Activated B cell treated with CpG ODN at 0.5 μM for 24 hours (primary cell): ENCODE data around the gene RAD54L. TPM values are rescaled to one million over a fixed set of nuclear protein-coding genes. Genes with fewer than 3 reads are reported as not detected.
"Not testable (repeated sequence)": the region's sequence is repeated elsewhere in the genome, so short reads cannot be mapped to it uniquely, and the experiment has no call there.

Source experiments
- ATAC-seq: fragments of 200-7000 bp; cut with Tn5 transposase; one replicate; pipeline ENCODE4 v1.10.0; 2021; ENCODE audit warnings: low read depth, mild to moderate bottlenecking, moderate library complexity
- CTCF ChIA-PET: fragments of 350-600 bp; sonication (Branson Sonifier 250); formaldehyde crosslinking; loops from one replicate; lab custom pipeline; 2021; ENCODE audit warnings: antibody characterized with exemption; lab: Charles Lee
- POLR2A ChIA-PET: fragments of 350-600 bp; sonication (Branson Sonifier 250); formaldehyde crosslinking; loops from one replicate; lab custom pipeline; 2021; ENCODE audit warnings: antibody characterized with exemption; lab: Charles Lee
- DNase-seq: peaks from one replicate; pipeline ENCODE4 v3.0.0; 2022
- H3K27ac Mint-ChIP-seq: one replicate; pipeline ENCODE4 v1.8.0; 2020; ENCODE audit warnings: mixed read lengths
- H3K27me3 Mint-ChIP-seq: one replicate; pipeline ENCODE4 v1.8.0; 2021; ENCODE audit warnings: mixed read lengths
- H3K36me3 Mint-ChIP-seq: one replicate; pipeline ENCODE4 v1.8.0; 2021; ENCODE audit warnings: low read depth, mixed read lengths
- H3K4me1 Mint-ChIP-seq: one replicate; pipeline ENCODE4 v1.8.0; 2021; ENCODE audit warnings: mixed read lengths
- H3K4me3 Mint-ChIP-seq: one replicate; pipeline ENCODE4 v1.8.0; 2020; ENCODE audit warnings: mild to moderate bottlenecking, mixed read lengths
- H3K9me3 Mint-ChIP-seq: one replicate; pipeline ENCODE4 v1.8.0; 2020; ENCODE audit warnings: mixed read lengths
- CTCF ChIP-seq: fragments of 200-600 bp; IDR thresholded peaks from one replicate; pipeline ENCODE4 v1.8.0; 2022; ENCODE audit warnings: antibody characterized with exemption, mild to moderate bottlenecking
- intact Hi-C: fragments of 100-400 bp; cut with micrococcal nuclease; formaldehyde crosslinking; loops from one replicate; pipeline ENCODE4 v1.15.1; 2024
- total RNA-seq: library from RNA; stranded (reverse); gene quantifications from 2 replicates; pipeline ENCODE4 v1.2.3, GENCODE V29; 2022

RAD54L gene
- total RNA-seq, 1 donor from 2014 or later: 2.9 TPM

DNA sequence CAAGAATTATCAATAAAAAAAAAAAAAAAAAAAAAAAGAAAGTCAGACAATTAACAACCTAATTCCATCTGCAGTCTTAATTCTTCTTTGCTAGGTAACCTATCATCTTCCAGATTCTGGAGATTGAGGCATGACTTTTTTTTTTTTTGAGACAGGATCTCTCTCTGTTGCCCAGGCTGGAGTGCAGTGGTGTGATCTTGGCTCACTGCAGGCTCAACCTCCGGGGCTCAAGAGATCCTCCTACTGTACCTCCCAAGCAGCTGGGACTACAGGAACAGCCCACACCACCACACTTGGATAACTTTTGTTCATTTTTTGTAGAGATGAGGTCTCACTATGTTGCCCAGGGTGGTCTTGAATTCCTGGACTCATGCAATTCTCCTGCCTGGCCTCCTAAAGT is 4.6 kb upstream of the RAD54L start:
- Mint-ChIP-seq H3K27me3 (no peaks in the 10 kb centered on the region), H3K9me3 (peaks cover 6% of the 10 kb centered on the region), H3K4me1 (peaks cover 22% of the 10 kb centered on the region), H3K4me3 (no peak overlapping the region), H3K27ac (no peak overlapping the region), H3K36me3 (peaks cover 1% of the 10 kb centered on the region)
- POLR2A ChIA-PET: no interaction called here
- intact Hi-C loops: loop anchor here (10.0 kb wide), 1 partner anchor 472 kb away; the partner anchor contains the start of gene EFCAB14
- TF ChIP-seq CTCF: no peak
- ATAC-seq: no peak
- CTCF ChIA-PET: no interaction called here
- no peak for DNase-seq

GRCh38 chr1:46243831-46244230 is 3.7 kb upstream of the RAD54L start:
- intact Hi-C loops: loop anchor here (10.0 kb wide), 1 partner anchor 471 kb away; the partner anchor contains the start of gene EFCAB14
- not testable (repeated sequence) for H3K4me3 Mint-ChIP-seq, H3K9me3 Mint-ChIP-seq, DNase-seq, ATAC-seq, H3K36me3 Mint-ChIP-seq, H3K27ac Mint-ChIP-seq, H3K27me3 Mint-ChIP-seq
- ChIA-PET POLR2A (interaction anchor here (2.8 kb wide), 1 partner anchor 103 kb away, joined by 26 read pairs; no protein-coding TSS in a partner anchor), CTCF (interaction anchor here (1.8 to 2.8 kb wide), 2 partner anchors 20 to 103 kb away, joined by 8 to 42 read pairs; no protein-coding TSS in a partner anchor)
- H3K4me1 Mint-ChIP-seq: peaks cover 22% of the 10 kb centered on the region

DNA sequence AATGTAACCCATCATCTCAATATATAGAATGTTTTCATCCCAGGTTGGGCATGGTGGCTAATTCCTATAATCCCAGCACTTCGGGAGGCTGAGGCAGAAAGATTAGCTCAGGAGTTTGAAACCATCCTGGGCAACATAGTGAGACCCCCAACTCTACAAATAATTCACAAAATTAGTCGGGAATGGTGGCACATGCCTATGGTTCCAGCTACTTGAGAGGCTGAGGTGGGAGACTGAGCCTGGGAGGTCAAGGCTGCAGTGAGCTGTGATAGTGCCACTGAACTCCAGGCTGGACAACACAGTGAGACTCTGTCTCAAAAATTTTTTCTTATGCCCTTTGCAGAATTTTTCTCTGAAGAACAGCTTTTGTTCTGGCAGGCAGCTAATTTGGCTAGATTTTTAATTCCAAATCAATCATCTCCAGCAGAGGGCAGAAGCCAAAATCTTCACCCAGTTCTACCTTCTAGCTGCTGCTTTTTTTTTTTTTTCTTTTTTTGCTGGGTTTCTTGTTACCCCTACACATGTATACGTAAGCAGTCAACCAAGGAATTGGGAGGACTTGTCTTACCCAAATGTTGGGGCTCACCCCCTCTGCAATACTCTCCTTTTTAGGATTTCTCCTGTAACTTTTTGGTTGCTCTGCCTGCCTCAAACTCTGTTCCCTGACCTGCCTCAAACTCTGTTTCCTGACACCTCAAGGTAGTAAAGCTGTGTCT is 2.7 kb upstream of the RAD54L start:
- ATAC-seq (no peak), DNase-seq (no peak)
- Mint-ChIP-seq H3K9me3 (no peaks in the 10 kb centered on the region), H3K36me3 (peaks cover 1% of the 10 kb centered on the region), H3K4me1 (peaks cover 19% of the 10 kb centered on the region), H3K4me3 (no peak overlapping the region), H3K27me3 (no peaks in the 10 kb centered on the region), H3K27ac (no peak overlapping the region)
- ChIA-PET CTCF (interaction anchor here (0.5 to 2.8 kb wide), 9 partner anchors 20 to 102 kb away, joined by 3 to 42 read pairs (median 5); partner anchors contain the start of genes LRRC41 and UQCRH), POLR2A (interaction anchor here (0.5 to 2.8 kb wide), 9 partner anchors 12 to 702 kb away, joined by 3 to 26 read pairs (median 3); partner anchors contain the start of genes LRRC41, NSUN4 and UQCRH)
- TF ChIP-seq CTCF: no peak
- intact Hi-C loops: loop anchor here (1.0 to 10.0 kb wide), 3 partner anchors 103 to 1613 kb away; partner anchors contain the start of gene EFCAB14

DNA sequence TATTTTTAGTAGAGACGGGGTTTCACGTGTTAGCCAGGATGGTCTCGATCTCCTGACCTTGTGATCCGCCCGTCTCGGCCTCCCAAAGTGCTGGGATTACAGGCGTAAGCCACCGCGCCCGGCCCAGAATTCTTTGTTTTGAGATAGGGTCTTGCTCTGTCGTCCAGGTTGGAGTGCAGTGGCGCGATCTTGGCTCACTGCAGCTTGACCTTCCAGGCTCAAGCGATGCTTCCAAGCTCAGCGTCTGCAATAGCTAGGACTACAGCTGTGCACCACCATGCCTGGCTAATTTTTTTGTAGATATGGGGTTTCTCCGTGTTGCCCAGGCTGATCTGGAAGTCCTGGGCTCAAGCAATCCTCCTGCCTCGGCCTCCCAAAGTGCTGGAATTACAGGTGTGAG is 1.4 kb upstream of the RAD54L start:
- not testable (repeated sequence) for H3K27ac Mint-ChIP-seq, H3K4me3 Mint-ChIP-seq, DNase-seq, H3K27me3 Mint-ChIP-seq, ATAC-seq, H3K9me3 Mint-ChIP-seq, H3K36me3 Mint-ChIP-seq
- CTCF ChIA-PET: interaction anchor here (2.0 to 2.8 kb wide), 2 partner anchors 23 to 101 kb away, joined by 9 to 42 read pairs; no protein-coding TSS in a partner anchor
- POLR2A ChIA-PET: interaction anchor here (1.3 to 2.8 kb wide), 3 partner anchors 57 to 101 kb away, joined by 3 to 31 read pairs (median 26); partner anchors contain the start of genes LRRC41 and UQCRH
- intact Hi-C loops: loop anchor here (2.0 to 10.0 kb wide), 4 partner anchors 359 to 1614 kb away; partner anchors contain the start of genes AKR1A1, EFCAB14 and MKNK1
- peaks cover 19% of the 10 kb centered on the region for H3K4me1 Mint-ChIP-seq

- ChIA-PET POLR2A (interaction anchor here (0.6 to 2.8 kb wide), 14 partner anchors 9 to 1615 kb away, joined by 3 to 31 read pairs (median 5); partner anchors contain the start of genes LRRC41, MUTYH, NSUN4 and TOE1), CTCF (interaction anchor here (0.7 to 2.8 kb wide), 5 partner anchors 21 to 101 kb away, joined by 3 to 42 read pairs (median 4); partner anchors contain the start of genes LRRC41 and UQCRH)
- peaks cover 19% of the 10 kb centered on the region for H3K4me1 Mint-ChIP-seq
- DNase-seq: no peak
- H3K4me3 Mint-ChIP-seq: peak overlapping the region; percentile 95
- intact Hi-C loops: loop anchor here (1.0 to 10.0 kb wide), 8 partner anchors 48 to 1614 kb away; partner anchors contain the start of genes AKR1A1, EFCAB14, GPBP1L1 and LRRC41
- H3K9me3 Mint-ChIP-seq: no peaks in the 10 kb centered on the region
- TF ChIP-seq CTCF: no peak
- H3K36me3 Mint-ChIP-seq: peaks cover 1% of the 10 kb centered on the region
- H3K27me3 Mint-ChIP-seq: no peaks in the 10 kb centered on the region
- peak; percentile 7 for ATAC-seq
- H3K27ac Mint-ChIP-seq: peak overlapping the region; percentile 86
Measured at GRCh38 chr1:46246548-46247435, 771 bp upstream of the RAD54L start.
